HG02852 (cell line): ENCODE results near the gene EMB.
"Not testable (repeated sequence)": the region's sequence is repeated elsewhere in the genome, so short reads cannot be mapped to it uniquely, and the experiment has no call there.

Experiments used
- ATAC-seq: cut with Tn5 transposase; IDR thresholded peaks from one replicate; pipeline ENCODE4 v1.9.1; 2021; ENCODE audit warnings: mild to moderate bottlenecking, moderate library complexity; ENCODE audit not compliant: unreplicated experiment

The EMB gene

GRCh38 chr5:50440651-50441492 is at the start of gene EMB:
TSS of gene EMB (minus strand) at chr5:50441288. CDS start at chr5:50441151, 137 bp downstream.
- ATAC-seq, result peak; percentile 57

GRCh38 chr5:50489491-50489890 is 48.4 kb upstream of the EMB start:
- not testable (repeated sequence) for ATAC-seq

GRCh38 chr5:50478790-50479189 is 37.7 kb upstream of the EMB start:
- not testable (repeated sequence) for ATAC-seq

GRCh38 chr5:50476549-50476948 is 35.5 kb upstream of the EMB start:
- peak; percentile 96 for ATAC-seq

GRCh38 chr5:50465015-50465414 is 23.9 kb upstream of the EMB start:
- ATAC-seq, result not testable (repeated sequence)

- no peak for ATAC-seq
These were observed 22.6 kb upstream of the EMB start for GRCh38 chr5:50463726-50464125.

- ATAC-seq, result no peak
These were observed 22.0 kb upstream of the EMB start for GRCh38 chr5:50463047-50463446.

GRCh38 chr5:50462579-50462978 is 21.5 kb upstream of the EMB start:
- not testable (repeated sequence) for ATAC-seq

GRCh38 chr5:50458372-50458771 is 17.3 kb upstream of the EMB start:
- not testable (repeated sequence) for ATAC-seq

- not testable (repeated sequence) for ATAC-seq
These were observed 8.2 kb upstream of the EMB start for GRCh38 chr5:50449241-50449640.

- no peak for ATAC-seq
These were observed 6.9 kb upstream of the EMB start for GRCh38 chr5:50447941-50448340.

- ATAC-seq, result no peak
These were observed 6.1 kb upstream of the EMB start for GRCh38 chr5:50447228-50447627.

GRCh38 chr5:50445296-50445949 is 4.3 kb upstream of the EMB start:
- peak; percentile 71 for ATAC-seq

GRCh38 chr5:50442559-50443539 is 1.8 kb upstream of the EMB start:
- not testable (repeated sequence) for ATAC-seq

GRCh38 chr5:50441493-50441955 is 436 bp upstream of the EMB start:
- ATAC-seq, result peak; percentile 3

GRCh38 chr5:50439221-50439620 is 1.9 kb downstream of the EMB start:
- no peak for ATAC-seq

- not testable (repeated sequence) for ATAC-seq
These were observed 3.0 kb downstream of the EMB start for GRCh38 chr5:50438060-50438459.

- ATAC-seq, result peak; percentile 69
These were observed 5.9 kb downstream of the EMB start for GRCh38 chr5:50435168-50435567.

GRCh38 chr5:50431133-50431904 is 9.8 kb downstream of the EMB start:
- ATAC-seq, result not testable (repeated sequence)
